Skeletal muscle satellite cell (primary cell): ENCODE data around the gene RIN3.

Source experiments
- H3K27me3 ChIP-seq: 2 replicates; pipeline ENCODE4 v1.7.0; 2013; ENCODE audit warnings: low read length; ENCODE audit not compliant: control insufficient read depth, insufficient read depth
- H3K36me3 ChIP-seq: 2 replicates; pipeline ENCODE4 v1.7.0; 2013; ENCODE audit warnings: mild to moderate bottlenecking, control low read depth, low read length; ENCODE audit not compliant: insufficient read depth
- H3K4me1 ChIP-seq: 2 replicates; pipeline ENCODE4 v1.7.0; 2013; ENCODE audit warnings: low read length; ENCODE audit not compliant: control insufficient read depth, insufficient read depth
- H3K4me2 ChIP-seq: 2 replicates; pipeline ENCODE4 v1.7.0; 2013; ENCODE audit warnings: mild to moderate bottlenecking, low read length
- H3K4me3 ChIP-seq: 2 replicates; pipeline ENCODE4 v1.7.0; 2013; ENCODE audit warnings: low read length
- H3K9ac ChIP-seq: 2 replicates; pipeline ENCODE4 v1.7.0; 2013; ENCODE audit warnings: mild to moderate bottlenecking, low read depth, low read length, moderate library complexity
- H3K9me3 ChIP-seq: replicated peaks from 2 replicates; pipeline ENCODE4 v1.7.0; 2013; ENCODE audit warnings: mild to moderate bottlenecking, control low read depth, low read length

Gene RIN3

GRCh38 chr14:92663049-92663448 lies 149.5 kb downstream of the RIN3 start:
- H3K9ac ChIP-seq, result no peak overlapping the region
- H3K9me3 ChIP-seq, result no peaks in the 10 kb centered on the region
- no peaks in the 10 kb centered on the region for H3K27me3 ChIP-seq
- H3K36me3 ChIP-seq, result peaks cover 22% of the 10 kb centered on the region
- H3K4me1 ChIP-seq, result no peaks in the 10 kb centered on the region
- no peak overlapping the region for H3K4me3 ChIP-seq
- H3K4me2 ChIP-seq, result no peak overlapping the region

- no peak overlapping the region for H3K9ac ChIP-seq
- H3K4me2 ChIP-seq, result no peak overlapping the region
- H3K36me3 ChIP-seq, result peaks cover 7% of the 10 kb centered on the region
Measured at GRCh38 chr14:92665661-92666110, 152.1 kb downstream of the RIN3 start.

DNA sequence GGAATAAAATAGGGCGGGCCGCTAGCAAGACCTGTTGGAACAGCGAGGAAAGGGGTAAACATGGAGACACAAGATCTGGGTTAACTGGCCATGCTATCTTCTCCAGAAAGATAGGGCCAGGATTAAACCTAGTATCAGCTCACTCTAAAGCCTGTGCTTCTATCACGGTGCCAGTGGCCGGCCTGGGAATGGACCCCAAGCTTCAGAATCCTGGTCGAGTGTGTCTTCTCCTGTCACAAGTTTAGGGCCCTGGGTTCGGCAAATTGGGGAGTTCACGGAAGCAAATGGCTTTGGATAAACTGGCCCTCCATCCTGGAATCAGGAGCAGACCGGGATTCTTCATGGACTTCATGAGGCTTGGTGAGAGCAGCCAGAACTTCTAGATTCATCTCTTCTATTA lies 152.7 kb downstream of the RIN3 start:
- Histone ChIP-seq H3K9ac (no peak overlapping the region), H3K4me3 (no peak overlapping the region), H3K27me3 (no peaks in the 10 kb centered on the region), H3K36me3 (peaks cover 2% of the 10 kb centered on the region), H3K9me3 (no peaks in the 10 kb centered on the region), H3K4me2 (no peak overlapping the region), H3K4me1 (peaks cover 11% of the 10 kb centered on the region)

More at GRCh38 chr14:92665661-92666110, 152.1 kb downstream of the RIN3 start:
- H3K4me1 ChIP-seq, result peaks cover 8% of the 10 kb centered on the region
- no peak overlapping the region for H3K4me3 ChIP-seq
- no peaks in the 10 kb centered on the region for H3K9me3 ChIP-seq
- H3K27me3 ChIP-seq, result no peaks in the 10 kb centered on the region

- Histone ChIP-seq H3K9me3 (no peaks in the 10 kb centered on the region), H3K4me2 (no peak overlapping the region), H3K4me1 (peaks cover 11% of the 10 kb centered on the region), H3K36me3 (peaks cover 2% of the 10 kb centered on the region), H3K4me3 (no peak overlapping the region), H3K27me3 (no peaks in the 10 kb centered on the region), H3K9ac (no peak overlapping the region)
Measured at GRCh38 chr14:92668276-92668973, 154.8 kb downstream of the RIN3 start.

DNA sequence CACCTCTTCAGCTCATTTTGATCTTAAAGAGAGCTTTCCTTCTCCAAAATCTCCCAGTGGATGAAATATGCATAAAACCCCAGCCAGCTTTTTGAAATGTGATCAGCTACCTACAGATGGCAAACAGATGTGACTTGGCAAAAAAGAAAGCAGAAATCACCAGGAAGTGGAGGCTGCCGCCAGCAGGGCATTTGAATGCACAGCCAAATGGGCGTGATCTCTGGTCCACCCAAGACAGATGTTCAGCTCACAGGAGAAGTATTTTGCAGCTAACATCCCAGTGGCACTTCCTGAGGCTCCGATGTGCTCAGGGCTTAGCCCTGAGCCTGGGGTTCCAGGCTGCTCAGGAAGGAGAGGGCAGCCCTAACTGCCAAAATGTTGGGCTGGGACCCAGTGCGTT lies 156.6 kb downstream of the RIN3 start:
- H3K4me3 ChIP-seq, result no peak overlapping the region
- H3K9me3 ChIP-seq, result no peaks in the 10 kb centered on the region
- no peak overlapping the region for H3K4me2 ChIP-seq
- H3K9ac ChIP-seq, result no peak overlapping the region
- H3K4me1 ChIP-seq, result peaks cover 11% of the 10 kb centered on the region
- H3K36me3 ChIP-seq, result peaks cover 2% of the 10 kb centered on the region
- no peaks in the 10 kb centered on the region for H3K27me3 ChIP-seq

DNA sequence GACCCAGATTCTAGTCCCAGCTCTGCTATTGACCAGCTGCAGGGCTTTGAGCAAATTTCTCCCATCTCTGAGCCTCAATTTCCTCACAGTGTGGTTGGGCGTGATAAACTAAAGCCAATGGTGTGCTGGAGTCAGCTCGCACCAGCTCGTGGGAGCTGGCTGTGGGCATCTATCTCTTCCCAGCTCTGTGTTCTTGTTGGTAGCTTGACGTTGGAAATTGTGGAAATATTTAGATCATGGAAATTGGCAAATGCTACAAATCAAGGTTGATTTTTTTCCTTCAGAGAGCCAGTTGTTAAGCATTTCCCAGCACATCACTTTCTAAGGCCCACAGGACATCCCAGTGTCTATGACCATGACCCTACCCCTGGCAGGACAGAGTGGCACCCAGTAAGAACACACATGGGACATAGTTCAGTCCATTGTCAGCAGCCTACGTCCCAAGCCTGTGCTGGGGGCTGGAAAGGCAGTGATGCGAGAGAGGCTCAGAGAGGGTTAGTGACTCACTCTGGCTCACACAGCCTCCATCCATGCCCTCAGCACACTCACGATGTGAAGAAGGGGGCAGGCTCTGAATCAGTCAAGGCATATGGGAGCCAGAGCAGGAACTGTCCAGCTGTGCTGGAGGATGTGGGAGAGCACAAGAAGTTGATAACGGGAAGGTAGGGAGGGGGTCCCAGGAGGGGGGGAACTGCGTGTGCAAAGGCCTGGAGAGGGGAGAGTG lies 157.2 kb downstream of the RIN3 start:
- Histone ChIP-seq H3K36me3 (peaks cover 2% of the 10 kb centered on the region), H3K4me2 (no peak overlapping the region), H3K4me3 (no peak overlapping the region), H3K9me3 (no peaks in the 10 kb centered on the region), H3K4me1 (peaks cover 11% of the 10 kb centered on the region), H3K9ac (no peak overlapping the region), H3K27me3 (no peaks in the 10 kb centered on the region)

DNA sequence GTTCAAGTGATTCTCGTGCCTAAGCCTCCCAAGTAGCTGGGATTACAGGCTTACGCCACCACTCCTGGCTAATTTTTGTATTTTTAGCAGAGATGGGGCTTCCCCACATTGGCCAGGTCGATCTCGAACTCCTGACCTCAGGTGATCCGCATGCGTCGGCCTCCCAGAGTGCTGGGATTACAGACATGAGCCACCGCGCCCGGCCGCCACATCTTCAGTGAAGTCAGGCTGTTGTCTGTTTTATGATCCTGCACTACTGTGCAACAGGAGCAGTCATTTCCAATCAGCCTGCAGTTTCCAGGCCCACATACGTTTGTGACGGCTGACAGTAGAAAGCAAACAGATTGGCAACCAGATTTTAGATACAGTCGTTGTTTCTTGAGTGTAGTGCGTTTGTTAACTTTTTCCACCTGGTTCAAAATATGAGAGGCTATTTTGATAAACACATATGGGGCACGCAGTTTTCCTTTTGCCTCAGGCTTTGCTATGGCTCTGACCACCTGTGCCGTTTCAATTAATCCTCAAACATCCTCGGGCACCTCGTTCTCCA lies 160.1 kb downstream of the RIN3 start:
- Histone ChIP-seq H3K27me3 (no peaks in the 10 kb centered on the region), H3K4me2 (no peak overlapping the region), H3K36me3 (peaks cover 15% of the 10 kb centered on the region), H3K9ac (no peak overlapping the region), H3K4me3 (no peak overlapping the region), H3K4me1 (peaks cover 11% of the 10 kb centered on the region), H3K9me3 (no peaks in the 10 kb centered on the region)

DNA sequence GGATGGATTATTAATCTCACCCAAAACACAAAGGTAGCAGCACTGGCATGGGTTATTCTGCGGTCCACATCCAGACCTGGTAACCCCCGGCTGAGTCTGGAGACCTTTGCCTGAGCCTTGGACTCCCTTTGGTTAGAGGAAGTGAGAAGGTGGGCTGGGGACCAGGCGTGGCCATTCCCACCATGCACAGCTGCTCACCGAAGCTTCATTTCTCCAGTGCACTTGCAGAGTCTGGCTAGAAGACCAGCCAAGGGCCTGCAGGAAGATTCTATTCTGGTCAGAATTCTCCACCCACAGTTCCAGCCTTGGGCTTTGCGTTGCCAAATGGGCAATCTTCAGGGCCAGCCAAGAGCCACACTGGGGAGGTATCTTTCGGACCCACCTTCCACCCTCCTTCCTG lies 161.8 kb downstream of the RIN3 start:
- Histone ChIP-seq H3K4me3 (no peak overlapping the region), H3K9me3 (no peaks in the 10 kb centered on the region), H3K9ac (no peak overlapping the region), H3K4me2 (no peak overlapping the region), H3K27me3 (no peaks in the 10 kb centered on the region), H3K4me1 (peaks cover 6% of the 10 kb centered on the region), H3K36me3 (peaks cover 16% of the 10 kb centered on the region)

GRCh38 chr14:92675976-92676375 lies 162.4 kb downstream of the RIN3 start:
- Histone ChIP-seq H3K9ac (no peak overlapping the region), H3K4me2 (no peak overlapping the region), H3K4me3 (no peak overlapping the region), H3K9me3 (no peaks in the 10 kb centered on the region), H3K36me3 (peaks cover 16% of the 10 kb centered on the region), H3K4me1 (peaks cover under 1% of the 10 kb centered on the region), H3K27me3 (no peaks in the 10 kb centered on the region)

DNA sequence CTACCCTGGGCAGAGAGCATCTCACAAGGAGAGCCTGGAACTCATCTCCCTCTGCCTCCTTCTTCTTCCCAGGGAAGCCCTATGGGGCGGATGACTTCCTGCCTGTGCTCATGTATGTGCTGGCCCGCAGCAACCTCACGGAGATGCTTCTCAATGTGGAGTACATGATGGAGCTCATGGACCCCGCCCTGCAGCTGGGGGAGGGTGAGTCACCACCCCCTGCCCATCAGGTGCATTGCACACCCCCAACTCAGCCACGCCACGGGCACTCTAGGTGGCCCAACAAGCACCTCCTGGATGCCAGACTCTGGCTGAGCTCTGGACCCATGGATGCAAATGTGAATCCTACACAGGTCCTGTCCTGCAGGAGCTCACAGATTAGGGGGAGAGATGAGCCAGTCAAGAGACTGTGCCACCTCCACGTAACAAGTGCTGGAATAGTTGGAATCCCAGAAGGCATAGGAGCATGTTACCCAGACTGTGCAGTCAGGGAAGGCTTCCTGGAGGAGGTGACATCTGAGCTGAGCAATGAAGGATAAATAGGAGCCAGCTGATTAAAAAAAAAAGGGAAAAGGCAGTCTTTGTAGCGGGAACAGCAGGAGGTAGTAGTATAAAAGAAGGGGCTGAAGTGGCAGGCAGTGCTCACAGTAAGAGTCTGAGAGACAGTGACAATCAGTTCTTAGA lies 163.0 kb downstream of the RIN3 start:
- H3K9ac ChIP-seq, result no peak overlapping the region
- H3K4me3 ChIP-seq, result no peak overlapping the region
- H3K4me2 ChIP-seq, result no peak overlapping the region
- H3K9me3 ChIP-seq, result no peaks in the 10 kb centered on the region
- peaks cover 16% of the 10 kb centered on the region for H3K36me3 ChIP-seq
- no peaks in the 10 kb centered on the region for H3K4me1 ChIP-seq
- no peaks in the 10 kb centered on the region for H3K27me3 ChIP-seq

- Histone ChIP-seq H3K36me3 (peaks cover 16% of the 10 kb centered on the region), H3K9ac (no peak overlapping the region), H3K27me3 (no peaks in the 10 kb centered on the region), H3K4me2 (no peak overlapping the region), H3K4me3 (no peak overlapping the region), H3K4me1 (no peaks in the 10 kb centered on the region), H3K9me3 (no peaks in the 10 kb centered on the region)
Measured at GRCh38 chr14:92677087-92677668, 163.6 kb downstream of the RIN3 start.
